H1 (cell line): Measurements from ENCODE around the gene CCDC40. TPM values are rescaled to one million over a fixed set of nuclear protein-coding genes. Genes with fewer than 3 reads are reported as not detected.

Source experiments
- CTCF ChIA-PET: fragments of 300-600 bp; sonication (Branson Sonifier 250); formaldehyde crosslinking; loops from one replicate; lab custom pipeline; 2021; ENCODE audit not compliant: partially characterized antibody; lab: Charles Lee
- POLR2A ChIA-PET: fragments of 300-600 bp; sonication (Branson Sonifier 250); formaldehyde crosslinking; loops from one replicate; lab custom pipeline; 2021; ENCODE audit warnings: inconsistent platforms; ENCODE audit not compliant: partially characterized antibody; lab: Charles Lee
- DNase-seq, 2 experiments: peaks; one replicate each; pipeline versions ENCODE4 v3.0.0 to v3.0.0-alpha.2; 2010 to 2022; ENCODE audit warnings: low spot score in 2 of 2, low read depth in 1 of 2, mixed read lengths in 1 of 2
- FAIRE-seq: peaks from 2 replicates; lab custom pipeline; 2011; peaks lifted over from hg19 to GRCh38; lab: Jason Lieb, UNC
- H2AFZ ChIP-seq: 2 replicates; pipeline ENCODE4 v1.8.1; 2012; ENCODE audit warnings: low read length, inconsistent platforms
- H2AK5ac ChIP-seq: 2 replicates; pipeline ENCODE4 v1.6.1; 2013; ENCODE audit warnings: low read depth, low read length
- H2BK120ac ChIP-seq: replicated peaks from 2 replicates; pipeline ENCODE3; 2013; ENCODE audit warnings: low read depth, low read length, inconsistent platforms
- H2BK12ac ChIP-seq: 2 replicates; pipeline ENCODE4 v1.6.1; 2013; ENCODE audit warnings: low read depth, low read length
- H2BK15ac ChIP-seq: 2 replicates; pipeline ENCODE4 v1.6.1; 2013; ENCODE audit warnings: low read length
- H2BK20ac ChIP-seq: 2 replicates; pipeline ENCODE4 v1.6.1; 2013; ENCODE audit warnings: low read length
- H2BK5ac ChIP-seq: 2 replicates; pipeline ENCODE4 v1.6.1; 2013; ENCODE audit warnings: low read depth, low read length
- H3K14ac ChIP-seq: 2 replicates; pipeline ENCODE4 v1.6.1; 2013; ENCODE audit warnings: inconsistent platforms; ENCODE audit not compliant: insufficient read length
- H3K18ac ChIP-seq: 2 replicates; pipeline ENCODE4 v1.6.1; 2013; ENCODE audit warnings: low read length; ENCODE audit errors: extremely low read depth
- H3K23ac ChIP-seq: 2 replicates; pipeline ENCODE4 v1.6.1; 2013; ENCODE audit warnings: inconsistent platforms; ENCODE audit not compliant: insufficient read length
- H3K23me2 ChIP-seq: 2 replicates; pipeline ENCODE4 v1.6.1; 2013; ENCODE audit warnings: low read depth, low read length
- H3K27ac ChIP-seq: 2 replicates; pipeline ENCODE4 v1.6.1; 2011; ENCODE audit warnings: low read depth, low read length, inconsistent platforms
- H3K27me3 ChIP-seq, 4 experiments: replicated peaks in 1 of 4; 1 replicate in 1 of 4; 2 replicates in 3 of 4; pipeline versions ENCODE4 v1.6.1 to v1.8.1; 2011 to 2013; ENCODE audit warnings: low read length in 3 of 4, mild to moderate bottlenecking in 3 of 4, inconsistent platforms in 2 of 4, mixed read lengths in 2 of 4, moderate library complexity in 1 of 4; ENCODE audit not compliant: control insufficient read depth in 3 of 4, insufficient read depth in 3 of 4; ENCODE audit errors: extremely low read depth in 1 of 4
- H3K36me3 ChIP-seq, 4 experiments: 2 replicates each; pipeline versions ENCODE4 v1.6.1 to v1.8.1; 2011 to 2013; ENCODE audit warnings: mild to moderate bottlenecking in 4 of 4, low read length in 3 of 4, moderate library complexity in 2 of 4, control low read depth in 1 of 4, inconsistent platforms in 1 of 4; ENCODE audit not compliant: insufficient read depth in 4 of 4, control insufficient read depth in 2 of 4
- H3K4ac ChIP-seq: replicated peaks from 2 replicates; pipeline ENCODE3; 2013; ENCODE audit warnings: low read length, low read depth, mixed read lengths, inconsistent platforms; ENCODE audit not compliant: insufficient read length
- H3K4me1 ChIP-seq, 4 experiments: replicated peaks in 1 of 4; 1 replicate in 1 of 4; 2 replicates in 3 of 4; pipeline versions ENCODE4 v1.6.1 to v1.8.1; 2011 to 2013; ENCODE audit warnings: low read length in 3 of 4, inconsistent platforms in 2 of 4, mixed read lengths in 1 of 4; ENCODE audit not compliant: insufficient read depth in 4 of 4, control insufficient read depth in 3 of 4
- H3K4me2 ChIP-seq, 2 experiments: 2 replicates each; pipeline versions ENCODE4 v1.6.1 to v1.8.1; 2011 to 2013; ENCODE audit warnings: low read depth in 2 of 2, low read length in 2 of 2, control low read depth in 1 of 2, inconsistent platforms in 1 of 2, mild to moderate bottlenecking in 1 of 2; ENCODE audit not compliant: insufficient read depth in 1 of 2
- H3K4me3 ChIP-seq, 4 experiments: fragments of 200-600, 300-600 bp in 1 of 4; sonication (generic), shearing (Covaris generic), sonication (Bioruptor Twin) in 1 of 4; 2 replicates each; pipeline versions ENCODE4 v1.5.1 to v1.8.1; 2011 to 2016; ENCODE audit warnings: low read length in 4 of 4, low read depth in 3 of 4, control low read depth in 2 of 4, inconsistent platforms in 2 of 4, mild to moderate bottlenecking in 2 of 4, mixed read lengths in 1 of 4, moderate library complexity in 1 of 4; ENCODE audit not compliant: insufficient read depth in 2 of 4; ENCODE audit errors: extremely low read depth in 1 of 4
- H3K56ac ChIP-seq: replicated peaks from 2 replicates; pipeline ENCODE3; 2013; ENCODE audit warnings: low read depth, mild to moderate bottlenecking, mixed read lengths, low read length, inconsistent platforms; ENCODE audit not compliant: insufficient read length
- H3K79me1 ChIP-seq: 2 replicates; pipeline ENCODE4 v1.6.1; 2013; ENCODE audit warnings: low read depth, low read length, control low read depth
- H3K79me2 ChIP-seq, 2 experiments: 2 replicates each; pipeline versions ENCODE4 v1.6.1 to v1.8.1; 2012 to 2013; ENCODE audit warnings: low read length in 2 of 2, mild to moderate bottlenecking in 2 of 2, inconsistent platforms in 1 of 2; ENCODE audit not compliant: insufficient read depth in 2 of 2, control insufficient read depth in 1 of 2
- H3K9ac ChIP-seq, 4 experiments: replicated peaks in 1 of 4; 1 replicate in 1 of 4; 2 replicates in 3 of 4; pipeline versions ENCODE4 v1.6.1 to v1.8.1; 2011 to 2013; ENCODE audit warnings: low read depth in 3 of 4, low read length in 3 of 4, control low read depth in 2 of 4, mild to moderate bottlenecking in 2 of 4, moderate library complexity in 2 of 4, inconsistent platforms in 1 of 4; ENCODE audit errors: extremely low read depth in 1 of 4
- H3K9me3 ChIP-seq, 2 experiments: 2 replicates each; pipeline versions ENCODE4 v1.6.1 to v1.8.1; 2012 to 2013; ENCODE audit warnings: mild to moderate bottlenecking in 2 of 2, moderate library complexity in 2 of 2, control low read depth in 1 of 2, inconsistent platforms in 1 of 2, low read depth in 1 of 2, low read length in 1 of 2, mixed read lengths in 1 of 2; ENCODE audit not compliant: insufficient read depth in 2 of 2
- H4K20me1 ChIP-seq, 2 experiments: replicated peaks in 1 of 2; 2 replicates each; pipeline versions ENCODE3 to v1.8.1; 2011 to 2013; ENCODE audit warnings: inconsistent platforms in 2 of 2, low read length in 2 of 2, mild to moderate bottlenecking in 1 of 2; ENCODE audit not compliant: insufficient read depth in 2 of 2, control insufficient read depth in 1 of 2
- H4K5ac ChIP-seq: 2 replicates; pipeline ENCODE4 v1.6.1; 2013; ENCODE audit warnings: low read length, low read depth, mixed read lengths, inconsistent platforms; ENCODE audit not compliant: insufficient read length
- H4K8ac ChIP-seq: 2 replicates; pipeline ENCODE4 v1.8.0; 2013; ENCODE audit warnings: mild to moderate bottlenecking, moderate library complexity, low read length, inconsistent platforms; ENCODE audit not compliant: insufficient read depth; ENCODE audit errors: extremely low read depth
- H4K91ac ChIP-seq: replicated peaks from 2 replicates; pipeline ENCODE3; 2013; ENCODE audit warnings: low read length, mixed read lengths, inconsistent platforms; ENCODE audit not compliant: insufficient read length
- ASH2L ChIP-seq: fragments of 200-600, 300-600 bp; sonication (generic); IDR thresholded peaks from one replicate; pipeline ENCODE4 v1.7.1; 2017; ENCODE audit warnings: low read length
- CHD1 ChIP-seq: IDR thresholded peaks from 2 replicates; pipeline ENCODE4 v1.6.1; 2012; ENCODE audit warnings: low read depth, low read length, improper control_type of control experiment
- EP300 ChIP-seq, 2 experiments: IDR thresholded peaks; 1 replicate in 1 of 2; 2 replicates in 1 of 2; pipeline ENCODE4 v1.6.1; 2011 to 2012; ENCODE audit warnings: low read depth in 2 of 2, low read length in 2 of 2, mild to moderate bottlenecking in 2 of 2, borderline replicate concordance in 1 of 2, inconsistent platforms in 1 of 2, moderate library complexity in 1 of 2
- KDM4A ChIP-seq: IDR thresholded peaks from one replicate; pipeline ENCODE4 v1.7.1; 2012; ENCODE audit warnings: low read depth, mild to moderate bottlenecking, moderate library complexity, low read length, inconsistent platforms; ENCODE audit not compliant: severe bottlenecking
- SP4 ChIP-seq: IDR thresholded peaks from 2 replicates; pipeline ENCODE4 v1.6.1; 2012; ENCODE audit warnings: low read length, inconsistent platforms
- SRF ChIP-seq: IDR thresholded peaks from 2 replicates; pipeline ENCODE4 v1.6.1; 2011; ENCODE audit warnings: mild to moderate bottlenecking, low read depth, low read length, moderate library complexity
- TCF12 ChIP-seq: IDR thresholded peaks from 2 replicates; pipeline ENCODE4 v1.6.1; 2011; ENCODE audit warnings: low read depth, mild to moderate bottlenecking, low read length
- WGBS, 2 experiments: shearing (Covaris generic) in 1 of 2; methylation state at CpG; one replicate each; pipeline versions ENCODE4 v1.1.6 to v1.1.7; 2013 to 2015; ENCODE audit warnings: low lambda C conversion rate in 2 of 2, mixed read lengths in 2 of 2, inconsistent platforms in 1 of 2, low coverage in 1 of 2, missing lambda C conversion rate in 1 of 2; ENCODE audit not compliant: insufficient replicate concordance in 2 of 2, insufficient coverage in 1 of 2, insufficient read length in 1 of 2; ENCODE audit errors: extremely low coverage in 1 of 2, missing lambda C conversion rate in 1 of 2; 5-methylcytosine and 5-hydroxymethylcytosine counted together
- polyA plus RNA-seq, 7 experiments: library from polyadenylated mRNA; depleted of rRNA in 3 of 7; stranded (reverse) in 5 of 7; unstranded in 2 of 7; fragments of >200 nt in 5 of 7; fragments of 200-250 nt in 2 of 7; gene quantifications; 1 replicate in 5 of 7; 2 replicates in 1 of 7; 4 replicates in 1 of 7; pipeline versions ENCODE4 v1.2.1 to v1.2.3, GENCODE V29; 2011 to 2013; ENCODE audit warnings: missing spikeins in 2 of 7, mixed read lengths in 2 of 7
- total RNA-seq: library from RNA; stranded (reverse); fragmentation: NEBNext Ultra II Directional; extraction: Animal tissue kit (Norgen Biotek cat#: 25700); gene quantifications from 2 replicates; pipeline ENCODE4 v1.2.1, GENCODE V29; 2021

The CCDC40 gene
- total and polyA plus RNA-seq, 2 of the 8 experiments (the other 6 are each of a cell fraction or from before 2014, with no cell fraction given) = 4.1 to 11.5 TPM

DNA sequence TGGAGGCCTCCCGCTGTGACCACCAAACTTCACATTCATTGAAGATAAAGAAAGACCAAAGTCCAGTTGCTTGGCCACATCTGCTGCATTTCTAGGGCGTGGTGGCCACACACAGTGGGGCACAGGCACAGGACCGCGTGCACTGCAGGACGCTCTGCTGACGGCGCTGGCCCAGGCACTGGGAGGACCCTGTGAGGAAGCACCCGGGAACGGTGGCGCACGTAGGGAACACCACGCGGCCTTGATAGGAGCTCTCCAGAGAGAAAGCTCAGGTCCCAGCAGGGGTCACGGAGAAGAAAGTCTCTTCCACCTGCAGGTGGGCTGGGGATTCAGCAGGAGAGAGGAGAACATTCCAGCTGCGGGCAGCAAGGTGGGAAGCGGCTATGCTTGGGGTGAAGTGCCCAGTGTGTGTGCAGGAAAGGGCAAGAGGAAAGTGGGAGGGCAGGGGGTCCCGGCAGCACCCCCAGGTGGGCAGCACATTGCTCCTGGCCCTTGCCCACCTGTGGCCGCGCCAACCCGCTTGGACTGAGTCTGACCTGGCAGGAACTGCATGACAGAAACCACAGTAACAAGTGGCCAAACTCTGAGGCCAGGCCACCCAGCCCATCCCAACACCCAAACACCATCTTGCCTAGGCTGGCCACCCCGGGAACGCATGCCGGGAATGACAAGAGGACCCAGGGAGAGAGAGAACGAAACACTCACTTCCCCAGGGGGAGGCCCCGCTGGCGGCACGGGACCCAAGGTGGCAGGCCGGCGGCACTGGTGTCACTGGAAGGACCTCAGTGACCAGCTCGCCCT is 33.6 kb upstream of the CCDC40 start:
- no peak overlapping the region for H3K4me3 ChIP-seq
- H3K56ac ChIP-seq = no peak overlapping the region
- no peak overlapping the region for H2BK120ac ChIP-seq
- DNase-seq (no peak), FAIRE-seq (no peak)
- no peak overlapping the region for H2BK12ac ChIP-seq
- ChIA-PET CTCF (interaction anchor here (0.7 to 10.2 kb wide), 5 partner anchors 9 to 181 kb away, joined by 3 to 110 read pairs (median 4); no protein-coding TSS in a partner anchor), POLR2A (interaction anchor here (1.1 to 2.0 kb wide), 2 partner anchors 8 to 9 kb away, joined by 4 to 5 read pairs; no protein-coding TSS in a partner anchor)
- H2BK15ac ChIP-seq = no peak overlapping the region
- no peaks in the 10 kb centered on the region for H3K23me2 ChIP-seq
- H2BK20ac ChIP-seq = no peak overlapping the region
- no peak overlapping the region for H3K9ac ChIP-seq
- no peak overlapping the region for H2AFZ ChIP-seq
- no peak overlapping the region for H3K14ac ChIP-seq
- H4K91ac ChIP-seq = no peak overlapping the region
- H3K27ac ChIP-seq = no peak overlapping the region
- H2BK5ac ChIP-seq = peak overlapping the region; percentile 60; the same call in 1 of the 2 replicates
- H4K5ac ChIP-seq = no peak overlapping the region
- H4K8ac ChIP-seq = peak overlapping the region; percentile 84; the same call in 1 of the 2 replicates
- H3K4ac ChIP-seq = no peak overlapping the region
- H3K9me3 ChIP-seq = no peaks in the 10 kb centered on the region; a peak in 1 of 4 replicates
- no peak overlapping the region for H3K4me2 ChIP-seq
- peaks cover 0 to 11% (median 1%) of the 10 kb centered on the region in 4 experiments; a peak in 2 of 8 replicates for H3K36me3 ChIP-seq
- WGBS, 2 experiments = 93% methylated on average over 30 of the region's 30 CpGs; no CpG with 5 or more reads in 1 of the 2 experiments
- peaks cover 6% of the 10 kb centered on the region; the same call in 1 of the 2 replicates for H3K79me1 ChIP-seq
- H3K79me2 ChIP-seq = peaks cover 0 to 14% of the 10 kb centered on the region in 2 experiments; a peak in 1 of 4 replicates
- no peak overlapping the region for H3K23ac ChIP-seq
- peaks cover 0 to 4% (median 3%) of the 10 kb centered on the region in 4 experiments; a peak in 3 of 7 replicates for H3K4me1 ChIP-seq
- peaks cover 2 to 13% of the 10 kb centered on the region in 2 experiments for H4K20me1 ChIP-seq
- no peaks in the 10 kb centered on the region for H3K27me3 ChIP-seq
- no peak overlapping the region; the same call in 1 of the 2 replicates for H3K18ac ChIP-seq
- no peak overlapping the region for H2AK5ac ChIP-seq
- TF ChIP-seq SP4 (no peak), EP300 (IDR thresholded peaks at IDR 0.05; ENCODE audit: borderline replicate concordance in 1 of 2, low read depth in 2 of 2, low read length in 2 of 2) (no peak), SRF (no peak), TCF12 (no peak), CHD1 (no peak), ASH2L (no peak), KDM4A (no peak)
